OCI-LY1 (cell line): Measurements from ENCODE around the gene RNU5B-1.

Experiments
- CTCF ChIP-seq: fragments of 200-600 bp; sonication (generic), shearing (Covaris generic); IDR thresholded peaks from 2 replicates; pipeline ENCODE4 v1.5.1; 2017; ENCODE audit warnings: mild to moderate bottlenecking, antibody characterized with exemption, low read length, moderate library complexity, mixed read lengths
- EZH2 ChIP-seq: fragments of 200-600 bp; sonication (generic), shearing (Covaris generic); IDR thresholded peaks from 2 replicates; pipeline ENCODE4 v1.8.0; 2017; ENCODE audit warnings: borderline replicate concordance, mixed run types, mild to moderate bottlenecking, antibody characterized with exemption, low read length, moderate library complexity, mixed read lengths

- TF ChIP-seq CTCF (no peak), EZH2 (no peak)
Measured at GRCh38 chr15:65286069-65286703, 18.3 kb upstream of the RNU5B-1 start.
